Peyer's patch (tissue), 4 donors: ENCODE data around the gene LSM3.

Source experiments
- CTCF ChIP-seq, 6 experiments: fragments of 450-650 bp in 4 of 6; fragments of 200-600 bp in 2 of 6; sonication (generic) in 1 of 6; IDR thresholded peaks; one replicate each; pipeline ENCODE4 v1.5.1; 2017 to 2019; ENCODE audit warnings: antibody characterized with exemption in 6 of 6, mild to moderate bottlenecking in 3 of 6, moderate library complexity in 1 of 6
- POLR2A ChIP-seq, 2 donors: fragments of 450-650 bp; IDR thresholded peaks; one replicate each; pipeline ENCODE4 v1.5.1; 2017; ENCODE audit warnings: antibody characterized with exemption in 2 of 2, mild to moderate bottlenecking in 2 of 2, moderate library complexity in 2 of 2

DNA sequence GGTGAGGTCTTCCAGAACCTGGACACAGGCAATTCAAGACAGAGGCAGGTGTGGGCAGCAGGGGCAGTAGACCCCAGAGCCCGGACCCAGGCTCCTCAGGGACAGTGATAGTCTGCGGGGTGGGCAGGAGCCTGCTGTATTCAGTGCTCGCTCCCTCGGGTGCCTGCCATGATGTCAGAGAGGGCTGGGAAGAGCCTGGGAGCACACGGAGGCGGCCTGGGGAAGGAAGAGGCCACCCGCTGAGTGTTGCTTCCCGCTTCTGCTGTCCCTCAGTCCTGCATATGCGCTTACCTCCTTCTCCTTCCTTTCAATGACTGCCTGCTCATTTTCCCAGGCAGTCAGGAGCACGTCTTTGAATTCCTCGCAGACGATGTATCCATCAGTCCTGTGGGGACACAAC, 31.0 kb upstream of the LSM3 start:
- TF ChIP-seq CTCF (IDR thresholded peaks at IDR 0.05): no peak
- no peak for TF ChIP-seq POLR2A (IDR thresholded peaks at IDR 0.05)
